Fibroblast of skin of left biceps (primary cell): ENCODE results near the gene RBMS1.

ENCODE experiments used
- DNase-seq, 2 experiments: peaks; one replicate each; pipeline ENCODE4 v3.0.0-alpha.2; 2013; ENCODE audit warnings: low read depth in 2 of 2

RBMS1 gene

GRCh38 chr2:160223560-160223959 lies 270.0 kb downstream of the RBMS1 start:
- no peak for DNase-seq

- DNase-seq = no peak
Measured at GRCh38 chr2:160222546-160223283, 270.9 kb downstream of the RBMS1 start.
